ENCODE results near the gene PCTP.

The PCTP gene

DNA sequence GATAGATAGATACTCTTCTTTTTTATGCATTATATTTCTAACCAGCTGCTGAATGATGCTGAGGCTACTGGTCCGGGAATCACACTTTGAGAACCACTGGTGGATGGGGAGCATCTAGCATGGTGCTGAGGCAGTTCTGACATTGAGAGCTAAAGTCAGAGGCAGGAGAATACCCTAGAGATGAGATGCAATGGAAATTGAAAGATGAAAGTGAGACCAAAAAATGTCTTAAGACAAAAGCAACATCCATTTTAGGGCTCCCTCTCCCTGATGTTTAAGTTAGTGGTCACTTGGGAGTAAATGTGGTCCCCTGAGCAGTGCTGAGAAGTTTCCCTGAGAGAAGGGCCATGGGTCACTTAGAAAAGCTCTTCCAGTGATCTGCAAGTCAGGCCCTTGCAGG, 6.8 kb downstream of the PCTP start:
- no peaks in the 10 kb centered on the region for H4K20me1 ChIP-seq (ENCODE audit: insufficient read depth, low read length)
- no peak for TF ChIP-seq EZH2 (IDR thresholded peaks at IDR 0.05; ENCODE audit: borderline replicate concordance, low read length)
- no peak for TF ChIP-seq CTCF (IDR thresholded peaks at IDR 0.05; ENCODE audit: low read length)
- no peaks in the 10 kb centered on the region for H3F3A ChIP-seq (ENCODE audit: insufficient read depth, low read length)
- H3K9ac ChIP-seq (ENCODE audit: low read length), result no peak overlapping the region
- H3K79me2 ChIP-seq (ENCODE audit: insufficient read depth, low read length), result no peaks in the 10 kb centered on the region
- no peaks in the 10 kb centered on the region for H3K9me3 ChIP-seq (ENCODE audit: low read length)
- H3K9me2 ChIP-seq (ENCODE audit: low read depth, low read length), result no peaks in the 10 kb centered on the region
- no peak overlapping the region for H2AFZ ChIP-seq (ENCODE audit: low read length)
- H3K27ac ChIP-seq (ENCODE audit: low read depth, low read length, poor library complexity, severe bottlenecking), result no peak overlapping the region
- no peaks in the 10 kb centered on the region for H3K27me3 ChIP-seq (ENCODE audit: insufficient read depth, low read length)
- H3K4me3 ChIP-seq (ENCODE audit: low read depth, low read length, poor library complexity, severe bottlenecking), result no peak overlapping the region
- no peak overlapping the region for H3K4me2 ChIP-seq (ENCODE audit: low read length)
- H3K4me1 ChIP-seq (ENCODE audit: insufficient read depth, low read length, severe bottlenecking), result no peaks in the 10 kb centered on the region
- no peaks in the 10 kb centered on the region for H3K36me3 ChIP-seq (ENCODE audit: insufficient read depth, low read length)

GRCh38 chr17:55758171-55758570, 7.3 kb downstream of the PCTP start:
- Histone ChIP-seq H3K27ac (ENCODE audit: low read depth, low read length, poor library complexity, severe bottlenecking) (no peak overlapping the region), H3K4me3 (ENCODE audit: low read depth, low read length, poor library complexity, severe bottlenecking) (no peak overlapping the region), H3K36me3 (ENCODE audit: insufficient read depth, low read length) (no peaks in the 10 kb centered on the region), H3K27me3 (ENCODE audit: insufficient read depth, low read length) (no peaks in the 10 kb centered on the region), H3K79me2 (ENCODE audit: insufficient read depth, low read length) (no peaks in the 10 kb centered on the region), H3K9ac (ENCODE audit: low read length) (no peak overlapping the region), H4K20me1 (ENCODE audit: insufficient read depth, low read length) (no peaks in the 10 kb centered on the region), H3K9me2 (ENCODE audit: low read depth, low read length) (no peaks in the 10 kb centered on the region), H3K4me2 (ENCODE audit: low read length) (no peak overlapping the region), H3K9me3 (ENCODE audit: low read length) (no peaks in the 10 kb centered on the region), H2AFZ (ENCODE audit: low read length) (no peak overlapping the region), H3K4me1 (ENCODE audit: insufficient read depth, low read length, severe bottlenecking) (no peaks in the 10 kb centered on the region), H3F3A (ENCODE audit: insufficient read depth, low read length) (no peaks in the 10 kb centered on the region)
- TF ChIP-seq EZH2 (IDR thresholded peaks at IDR 0.05; ENCODE audit: borderline replicate concordance, low read length) (no peak), CTCF (IDR thresholded peaks at IDR 0.05; ENCODE audit: low read length) (no peak)

- Histone ChIP-seq H3K27ac (ENCODE audit: low read depth, low read length, poor library complexity, severe bottlenecking) (no peak overlapping the region), H3K9me3 (ENCODE audit: low read length) (no peaks in the 10 kb centered on the region), H3K4me2 (ENCODE audit: low read length) (no peak overlapping the region), H3K4me3 (ENCODE audit: low read depth, low read length, poor library complexity, severe bottlenecking) (no peak overlapping the region), H3K9me2 (ENCODE audit: low read depth, low read length) (no peaks in the 10 kb centered on the region), H3K36me3 (ENCODE audit: insufficient read depth, low read length) (no peaks in the 10 kb centered on the region), H4K20me1 (ENCODE audit: insufficient read depth, low read length) (no peaks in the 10 kb centered on the region), H3K79me2 (ENCODE audit: insufficient read depth, low read length) (no peaks in the 10 kb centered on the region), H2AFZ (ENCODE audit: low read length) (no peak overlapping the region), H3F3A (ENCODE audit: insufficient read depth, low read length) (no peaks in the 10 kb centered on the region), H3K4me1 (ENCODE audit: insufficient read depth, low read length, severe bottlenecking) (no peaks in the 10 kb centered on the region), H3K9ac (ENCODE audit: low read length) (no peak overlapping the region), H3K27me3 (ENCODE audit: insufficient read depth, low read length) (no peaks in the 10 kb centered on the region)
- TF ChIP-seq EZH2 (IDR thresholded peaks at IDR 0.05; ENCODE audit: borderline replicate concordance, low read length), result no peak
- no peak for TF ChIP-seq CTCF (IDR thresholded peaks at IDR 0.05; ENCODE audit: low read length)
Observed at GRCh38 chr17:55760643-55761355, 9.9 kb downstream of the PCTP start.

All from OCI-LY1 (cell line).